MV-4-11 (cell line): Measurements from ENCODE around the gene RAD51AP1.

Experiments used
- DNase-seq: peaks from one replicate; lab custom pipeline; 2025; lab: John Stamatoyannopoulos, UW

The RAD51AP1 gene

DNA sequence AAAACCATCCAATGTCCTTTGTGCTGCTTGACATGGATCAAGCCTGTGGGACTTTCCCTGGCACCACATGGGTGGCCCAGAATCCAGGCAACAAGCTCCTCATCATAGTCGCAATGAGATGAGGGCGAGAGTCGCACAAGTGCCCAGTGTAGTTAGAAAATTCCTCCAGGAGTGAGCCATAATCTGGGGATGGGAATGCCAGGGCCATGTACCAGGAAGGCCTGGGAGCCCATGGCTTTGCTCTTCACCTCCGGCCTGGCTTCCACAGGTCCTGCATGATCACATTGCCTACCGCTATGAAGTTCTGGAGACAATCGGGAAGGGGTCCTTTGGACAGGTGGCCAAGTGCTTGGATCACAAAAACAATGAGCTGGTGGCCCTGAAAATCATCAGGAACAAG lies 57.2 kb downstream of the RAD51AP1 start:
- DNase-seq, result no peak

DNA sequence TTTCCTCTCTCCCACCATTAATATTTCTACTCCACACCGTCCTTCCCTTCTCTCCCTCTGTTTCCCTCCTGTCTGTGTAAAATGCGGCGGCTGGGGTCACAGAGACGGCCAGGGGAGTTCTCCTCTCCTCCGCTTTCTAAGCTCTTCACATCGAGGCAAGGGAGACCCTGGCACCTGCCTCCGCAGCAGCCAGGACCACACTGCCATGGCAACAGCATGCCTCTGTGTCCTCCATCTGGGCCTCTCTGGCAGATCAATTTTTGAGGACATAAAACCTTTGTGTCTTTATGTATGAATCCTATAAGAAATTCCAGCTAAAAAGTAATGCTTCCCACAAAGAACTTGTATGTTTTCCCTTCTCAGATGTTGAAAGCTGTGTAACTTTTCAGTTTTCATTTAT lies 64.7 kb downstream of the RAD51AP1 start:
- DNase-seq, result no peak

GRCh38 chr12:4603946-4604345 lies 65.3 kb downstream of the RAD51AP1 start:
- DNase-seq, result no peak

DNA sequence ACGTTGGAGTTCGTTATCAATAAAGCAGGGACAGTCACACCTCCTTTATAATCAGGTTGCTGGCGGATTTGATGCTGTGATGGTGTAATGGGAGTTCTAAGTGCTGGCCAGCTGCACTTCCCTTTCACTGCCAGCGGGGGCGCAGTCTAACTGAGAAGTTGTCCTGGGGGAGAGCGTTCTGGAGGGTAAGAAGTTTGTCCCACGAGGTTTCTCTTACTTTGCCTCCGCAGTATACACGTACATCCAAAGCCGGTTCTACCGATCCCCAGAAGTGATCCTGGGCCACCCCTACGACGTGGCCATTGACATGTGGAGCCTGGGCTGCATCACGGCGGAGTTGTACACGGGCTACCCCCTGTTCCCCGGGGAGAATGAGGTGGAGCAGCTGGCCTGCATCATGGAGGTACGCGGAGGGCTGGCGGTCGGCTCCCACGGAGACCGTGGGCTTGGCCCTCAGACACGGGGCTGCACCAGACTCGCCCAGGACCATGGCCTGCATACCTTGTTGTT lies 66.0 kb downstream of the RAD51AP1 start:
- DNase-seq, result peak; percentile 85

GRCh38 chr12:4607056-4607455 lies 68.4 kb downstream of the RAD51AP1 start:
- no peak for DNase-seq

GRCh38 chr12:4609071-4609470 lies 70.4 kb downstream of the RAD51AP1 start:
- DNase-seq, result no peak
